ENCODE data around the gene REC114.
"Not testable (repeated sequence)": the region's sequence is repeated elsewhere in the genome, so short reads cannot be mapped to it uniquely, and the experiment has no call there.

REC114 gene

GRCh38 chr15:73455876-73456275 is 12.9 kb downstream of the REC114 start:
- DNase-seq (ENCODE audit: low read depth in 1 of 2, low spot score in 1 of 2), result no peak

- DNase-seq (ENCODE audit: low read depth in 1 of 2, low spot score in 1 of 2), result no peak
These were observed 14.4 kb downstream of the REC114 start for GRCh38 chr15:73457334-73457733.

DNA sequence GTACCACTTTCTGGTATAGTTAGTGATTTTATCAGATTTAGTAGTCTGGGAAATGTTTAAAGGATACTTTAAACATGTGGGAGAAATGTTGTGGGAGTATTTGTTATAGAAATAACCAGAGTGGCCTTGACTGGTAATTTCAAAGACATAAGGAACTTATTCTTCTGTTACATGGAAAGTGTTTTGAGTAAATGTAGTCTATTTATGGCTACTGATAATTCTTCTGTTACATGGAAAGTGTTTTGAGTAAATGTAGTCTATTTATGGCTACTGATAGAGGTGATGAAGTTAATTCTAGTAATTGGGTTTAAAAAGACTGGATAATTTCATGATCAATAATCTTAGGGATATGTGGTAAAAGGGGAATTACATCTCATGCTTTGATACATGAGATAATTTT is 17.7 kb downstream of the REC114 start:
- DNase-seq (ENCODE audit: low read depth in 1 of 2, low spot score in 1 of 2), result no peak

- no peak for DNase-seq (ENCODE audit: low read depth in 1 of 2, low spot score in 1 of 2)
These were observed 21.6 kb downstream of the REC114 start for GRCh38 chr15:73464602-73465001.

DNA sequence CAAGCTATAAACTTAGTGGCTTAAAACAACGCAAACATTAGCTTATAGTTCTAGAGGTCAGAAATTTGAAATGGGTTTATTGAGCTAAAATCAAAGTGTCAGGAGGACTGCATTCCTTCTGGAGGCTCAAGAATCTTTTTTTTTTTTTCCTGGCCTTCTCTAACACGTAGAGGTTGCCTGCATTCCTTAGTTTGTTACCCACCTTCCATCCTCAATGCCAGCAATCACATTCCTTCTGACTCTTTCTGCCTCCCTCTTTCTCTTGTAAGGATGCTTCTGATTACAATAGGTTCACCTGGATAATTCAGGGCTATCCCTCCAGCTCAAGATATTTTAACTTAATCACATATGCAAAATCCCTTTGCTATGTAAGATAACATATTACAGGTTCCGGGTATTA is 24.8 kb downstream of the REC114 start:
- no peak for DNase-seq (ENCODE audit: low read depth in 1 of 2, low spot score in 1 of 2)

GRCh38 chr15:73474785-73475184 is 31.8 kb downstream of the REC114 start:
- DNase-seq (ENCODE audit: low read depth in 1 of 2, low spot score in 1 of 2), result no peak

- DNase-seq (ENCODE audit: low read depth in 1 of 2, low spot score in 1 of 2), result no peak
These were observed 33.8 kb downstream of the REC114 start for GRCh38 chr15:73476704-73477216.

DNA sequence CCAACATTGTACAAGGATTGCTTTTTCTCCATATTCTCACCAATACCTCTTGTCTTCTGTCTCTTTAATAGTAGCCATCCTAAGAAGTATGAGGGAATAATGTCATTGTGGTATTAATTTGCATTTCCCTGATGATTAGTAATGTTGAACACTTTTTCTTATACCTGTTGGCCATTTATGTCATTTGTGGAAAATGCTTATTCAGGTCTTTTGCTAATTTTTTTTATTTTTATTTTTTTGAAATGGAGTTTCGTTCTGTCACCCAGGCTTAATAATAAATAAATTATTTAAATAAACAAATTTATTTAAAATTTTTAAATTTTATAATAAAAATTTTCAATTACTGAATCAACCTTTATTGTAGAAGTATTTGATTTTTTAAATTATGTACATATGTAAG is 37.1 kb downstream of the REC114 start:
- no peak for DNase-seq (ENCODE audit: low read depth in 1 of 2, low spot score in 1 of 2)

DNA sequence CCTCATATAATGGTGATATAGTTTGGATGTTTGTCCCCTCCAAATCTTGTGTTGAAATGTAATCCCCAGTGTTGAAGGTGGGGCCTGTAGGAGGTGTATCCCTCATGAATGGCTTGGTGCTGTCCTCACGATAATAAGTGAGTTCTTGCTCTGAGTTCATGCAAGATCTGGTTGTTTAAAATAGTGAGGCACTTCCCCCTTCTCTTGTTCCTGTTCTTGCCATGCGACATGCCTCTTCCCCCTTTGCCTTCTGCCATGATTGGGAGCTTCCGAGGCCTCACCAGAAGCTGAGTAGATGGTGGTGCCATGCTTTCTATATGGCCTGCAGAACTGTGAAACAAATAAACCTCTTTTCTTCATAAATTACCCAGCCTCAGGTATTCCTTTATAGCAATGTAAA is 39.2 kb downstream of the REC114 start:
- no peak for DNase-seq (ENCODE audit: low read depth in 1 of 2, low spot score in 1 of 2)

DNA sequence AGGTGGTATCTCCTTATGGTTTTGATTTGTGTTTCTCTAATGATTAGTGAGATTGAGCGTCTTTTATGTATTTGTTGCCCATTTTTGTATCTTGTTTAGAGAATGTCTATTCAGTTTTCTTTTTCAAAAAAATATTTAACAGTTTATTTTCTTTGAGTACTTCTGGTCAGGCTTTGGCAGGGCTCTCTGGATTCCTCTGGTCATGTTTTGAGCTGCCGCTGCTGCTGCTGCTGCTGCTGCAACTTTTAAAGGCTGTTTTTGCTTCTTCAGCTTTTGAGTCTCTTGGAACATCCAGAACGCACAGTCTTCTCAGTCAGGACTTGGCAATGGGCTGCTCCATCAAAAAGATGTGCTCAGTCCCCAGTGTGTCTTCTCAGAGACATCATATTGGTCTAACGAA is 40.1 kb downstream of the REC114 start:
- DNase-seq (ENCODE audit: low read depth in 1 of 2, low spot score in 1 of 2), result no peak

DNA sequence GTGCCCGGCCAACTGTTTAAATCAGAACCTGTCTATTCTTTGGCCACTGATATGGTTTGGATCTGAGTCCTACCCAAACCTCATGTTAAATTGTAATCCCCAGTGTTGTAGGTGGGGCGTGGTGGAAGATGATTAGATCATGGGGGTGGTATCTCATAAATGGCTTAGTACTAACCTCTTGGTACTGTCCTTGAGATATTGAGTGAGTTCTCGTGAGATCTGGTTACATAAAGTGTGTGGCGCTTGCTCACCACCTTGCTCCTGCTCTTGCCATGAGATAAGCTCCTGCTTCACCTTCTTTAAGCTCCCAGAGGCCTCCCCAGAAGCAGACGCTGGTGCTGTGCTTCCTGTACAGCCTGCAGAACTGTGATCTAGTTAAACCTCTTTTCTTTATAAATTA is 42.4 kb downstream of the REC114 start:
- no peak for DNase-seq (ENCODE audit: low read depth in 1 of 2, low spot score in 1 of 2)

DNA sequence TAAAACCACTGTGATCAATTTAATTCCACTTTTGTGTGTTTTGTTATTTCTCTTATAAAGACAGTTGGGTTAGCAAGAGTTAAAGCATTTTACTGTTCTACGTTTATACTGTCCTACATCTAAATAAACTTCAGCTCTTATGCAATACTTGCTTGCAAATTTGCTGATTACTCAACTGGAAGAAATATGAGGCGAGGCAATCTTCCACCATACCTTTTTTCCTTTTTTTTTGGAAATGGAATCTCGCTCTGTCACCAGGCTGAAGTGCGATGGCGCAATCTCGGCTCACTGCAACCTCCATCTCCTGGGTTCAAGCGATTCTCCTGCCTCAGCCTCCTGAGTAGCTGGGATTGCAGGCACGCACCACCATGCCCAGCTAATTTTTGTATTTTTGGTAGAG is 42.9 kb downstream of the REC114 start:
- DNase-seq (ENCODE audit: low read depth in 1 of 2, low spot score in 1 of 2), result not testable (repeated sequence)

DNA sequence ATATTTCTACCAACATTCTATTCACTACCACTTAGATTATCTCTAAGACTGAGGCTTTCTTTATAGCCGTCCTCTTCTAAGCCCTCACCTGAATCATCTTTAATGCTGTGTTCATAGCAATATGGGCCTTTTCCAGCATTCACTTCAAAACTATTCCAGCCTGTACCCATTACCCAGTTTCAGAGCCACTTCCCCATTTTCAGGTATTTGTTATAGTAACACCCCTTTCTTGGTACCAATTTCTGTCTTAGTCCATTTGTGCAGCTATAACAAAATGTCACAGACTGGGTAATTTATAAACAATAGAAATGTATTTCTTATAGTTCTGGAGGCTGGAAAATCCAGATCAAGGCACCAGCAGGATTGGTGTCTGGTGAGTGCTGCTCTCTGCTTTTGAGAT is 45.7 kb downstream of the REC114 start:
- no peak for DNase-seq (ENCODE audit: low read depth in 1 of 2, low spot score in 1 of 2)

- DNase-seq (ENCODE audit: low read depth in 1 of 2, low spot score in 1 of 2), result no peak
These were observed 51.0 kb downstream of the REC114 start for GRCh38 chr15:73493922-73494321.

DNA sequence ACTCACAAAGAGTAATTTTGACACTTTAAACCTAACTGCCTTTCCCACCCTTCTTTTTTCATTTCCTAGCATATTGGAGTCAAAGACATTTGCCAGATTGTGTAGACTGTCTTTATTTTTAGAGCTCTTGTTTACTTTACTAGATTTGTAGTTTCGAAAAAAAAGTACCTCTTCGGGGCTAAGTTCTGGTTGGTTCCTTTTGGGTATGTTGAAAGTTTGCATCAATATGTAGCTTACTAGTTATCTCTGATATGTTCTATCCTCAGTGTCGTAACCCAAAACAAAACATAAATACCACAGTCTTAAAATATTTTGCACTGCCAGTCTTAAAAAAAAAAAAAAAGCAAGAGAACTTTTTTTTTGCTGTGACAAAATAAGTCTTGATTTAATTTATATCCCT is 52.2 kb downstream of the REC114 start:
- no peak for DNase-seq (ENCODE audit: low read depth in 1 of 2, low spot score in 1 of 2)

GRCh38 chr15:73500696-73501095 is 57.7 kb downstream of the REC114 start:
- DNase-seq (ENCODE audit: low read depth in 1 of 2, low spot score in 1 of 2), result no peak

- no peak for DNase-seq (ENCODE audit: low read depth in 1 of 2, low spot score in 1 of 2)
These were observed 61.9 kb downstream of the REC114 start for GRCh38 chr15:73504885-73505284.

DNA sequence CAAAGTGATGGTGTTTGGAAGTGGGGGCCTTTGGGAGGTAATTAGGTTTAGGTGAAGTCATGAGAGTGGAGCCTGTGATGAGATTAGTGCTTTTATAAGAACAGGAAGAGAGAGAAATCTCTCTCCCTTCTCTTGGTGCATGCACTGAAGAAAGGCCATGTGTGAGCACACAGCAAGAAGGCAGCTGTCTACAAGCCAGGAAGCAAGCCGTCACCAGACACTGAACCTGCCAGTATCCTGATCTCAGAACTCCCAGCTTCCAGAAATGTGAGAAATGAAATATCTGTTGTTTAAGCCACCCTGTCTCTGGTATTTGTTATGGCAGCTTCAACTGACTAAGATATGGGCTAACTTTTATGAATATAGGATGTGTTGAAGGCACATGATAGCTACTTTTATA is 72.6 kb downstream of the REC114 start:
- no peak for DNase-seq (ENCODE audit: low read depth in 1 of 2, low spot score in 1 of 2)

GRCh38 chr15:73517566-73517965 is 74.6 kb downstream of the REC114 start:
- no peak for DNase-seq (ENCODE audit: low read depth in 1 of 2, low spot score in 1 of 2)

DNA sequence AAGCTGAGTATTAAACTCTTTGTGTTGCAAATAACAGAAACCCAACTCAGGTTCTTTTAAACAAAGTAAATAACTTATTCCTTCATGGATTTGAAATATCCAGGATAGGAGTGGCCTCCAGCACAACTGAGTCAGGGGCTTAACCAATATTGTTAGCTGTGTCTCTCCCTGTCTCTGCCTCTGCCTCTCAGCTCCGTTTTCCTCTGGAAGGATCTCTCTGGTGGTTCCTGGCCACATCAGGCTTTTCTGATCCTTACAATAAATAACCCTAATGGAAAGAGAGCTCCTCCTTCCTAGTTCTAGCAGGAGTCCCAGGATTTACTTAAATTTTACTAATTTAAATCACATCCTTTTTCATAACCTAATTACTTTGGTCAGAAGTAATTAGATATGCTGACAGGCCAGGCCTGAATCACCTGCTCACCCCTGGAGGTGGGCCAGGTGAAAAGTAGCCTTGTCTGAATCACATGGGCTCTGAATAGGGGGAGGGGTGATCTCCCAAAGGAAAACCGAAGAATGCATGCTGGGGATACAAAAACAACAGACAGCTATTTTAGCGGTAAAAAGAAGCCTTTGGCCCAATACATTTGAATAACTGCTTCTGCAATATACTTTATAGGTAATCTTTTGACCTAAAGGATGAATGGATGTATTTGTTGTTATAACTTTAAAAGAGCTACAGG is 75.4 kb downstream of the REC114 start:
- no peak for DNase-seq (ENCODE audit: low read depth in 1 of 2, low spot score in 1 of 2)

GRCh38 chr15:73518876-73519733 is 76.1 kb downstream of the REC114 start:
- DNase-seq (ENCODE audit: low read depth in 1 of 2, low spot score in 1 of 2), result no peak

GRCh38 chr15:73522011-73522410 is 79.0 kb downstream of the REC114 start:
- DNase-seq (ENCODE audit: low read depth in 1 of 2, low spot score in 1 of 2), result no peak

Data from stimulated activated CD4-positive, alpha-beta T cell treated with anti-CD3 and anti-CD28 coated beads, Interleukin-15, amount 100 ng/mL, for 1 hour (primary cell).